B cell (primary cell): ENCODE measurements around the gene FAM186B. TPM values are rescaled to one million over a fixed set of nuclear protein-coding genes. Genes with fewer than 3 reads are reported as not detected.
A peak's percentile ranks its signal among the peaks of the same experiment; 100 is the strongest.

Experiments
- ATAC-seq: fragments of 200-7000 bp; cut with Tn5 transposase; one replicate; pipeline ENCODE4 v1.10.0; 2021; ENCODE audit warnings: low read depth, mild to moderate bottlenecking, moderate number of reproducible peaks, moderate library complexity
- CTCF ChIA-PET: fragments of 350-600 bp; sonication (Branson Sonifier 250); formaldehyde crosslinking; loops from one replicate; lab custom pipeline; 2021; ENCODE audit warnings: antibody characterized with exemption, inconsistent platforms; lab: Charles Lee
- POLR2A ChIA-PET: fragments of 350-600 bp; sonication (Branson Sonifier 250); formaldehyde crosslinking; loops from one replicate; lab custom pipeline; 2021; ENCODE audit warnings: antibody characterized with exemption; lab: Charles Lee
- DNase-seq: peaks from one replicate; pipeline ENCODE4 v3.0.0; 2013
- H2AFZ ChIP-seq: 2 replicates; pipeline ENCODE4 v1.6.1; 2012; ENCODE audit warnings: mild to moderate bottlenecking, low read depth, low read length; ENCODE audit not compliant: insufficient read depth, poor library complexity, severe bottlenecking
- H3K27ac ChIP-seq, 2 donors: 1 replicate in 1 of 2; 2 replicates in 1 of 2; pipeline ENCODE4 v1.5.1; 2012 to 2013; ENCODE audit warnings: low read length in 2 of 2, mild to moderate bottlenecking in 2 of 2, moderate library complexity in 1 of 2
- H3K27me3 ChIP-seq, 4 experiments: fragments of 200-600 bp in 1 of 4; sonication (generic) in 1 of 4; replicated peaks in 1 of 4; 1 replicate in 2 of 4; 2 replicates in 2 of 4; pipeline versions ENCODE4 v1.6.1 to v1.7.0; 2013 to 2016; ENCODE audit warnings: low read length in 3 of 4, mild to moderate bottlenecking in 2 of 4, mixed read lengths in 1 of 4, moderate library complexity in 1 of 4; ENCODE audit not compliant: insufficient read depth in 4 of 4, control insufficient read depth in 3 of 4; ENCODE audit errors: control extremely low read depth in 1 of 4
- H3K36me3 ChIP-seq, 2 experiments: replicated peaks in 1 of 2; 1 replicate in 1 of 2; 2 replicates in 1 of 2; pipeline versions ENCODE4 v1.6.1 to v1.7.1; 2013; ENCODE audit warnings: low read length in 1 of 2; ENCODE audit not compliant: insufficient read depth in 2 of 2, control insufficient read depth in 1 of 2; ENCODE audit errors: control extremely low read depth in 1 of 2, extremely low read depth in 1 of 2
- H3K4me1 ChIP-seq, 2 donors: fragments of 200-600 bp in 1 of 2; sonication (generic) in 1 of 2; 1 replicate in 1 of 2; 2 replicates in 1 of 2; pipeline versions ENCODE4 v1.5.1 to v1.6.1; 2013 to 2017; ENCODE audit warnings: low read length in 2 of 2; ENCODE audit not compliant: control insufficient read depth in 2 of 2, insufficient read depth in 2 of 2
- H3K4me2 ChIP-seq: replicated peaks from 2 replicates; pipeline ENCODE3; 2012; ENCODE audit warnings: mild to moderate bottlenecking, low read depth, low read length; ENCODE audit not compliant: poor library complexity, severe bottlenecking
- H3K4me3 ChIP-seq, 5 experiments: fragments of 200-600 bp in 1 of 5; sonication (generic) in 1 of 5; 1 replicate in 3 of 5; 2 replicates in 2 of 5; pipeline versions ENCODE4 v1.5.1 to v1.7.0; 2011 to 2016; ENCODE audit warnings: low read length in 4 of 5, mild to moderate bottlenecking in 4 of 5, low read depth in 2 of 5, control low read depth in 1 of 5, moderate library complexity in 1 of 5; ENCODE audit not compliant: insufficient read depth in 1 of 5; ENCODE audit errors: control extremely low read depth in 1 of 5, extremely low read depth in 1 of 5
- H3K79me2 ChIP-seq: fragments of 200-600 bp; sonication (generic); one replicate; pipeline ENCODE4 v1.6.0; 2016; ENCODE audit warnings: low read length; ENCODE audit not compliant: control insufficient read depth, insufficient read depth
- H3K9ac ChIP-seq: fragments of 200-600 bp; sonication (generic); 2 replicates; pipeline ENCODE4 v1.6.1; 2017; ENCODE audit warnings: mild to moderate bottlenecking, low read length, moderate library complexity
- H3K9me3 ChIP-seq, 3 donors: one replicate each; pipeline versions ENCODE4 v1.6.1 to v1.7.1; 2013; ENCODE audit warnings: low read length in 2 of 3; ENCODE audit not compliant: control insufficient read depth in 2 of 3, insufficient read depth in 1 of 3; ENCODE audit errors: control extremely low read depth in 1 of 3
- H4K20me1 ChIP-seq: 2 replicates; pipeline ENCODE4 v1.6.0; 2012; ENCODE audit warnings: mild to moderate bottlenecking, low read length; ENCODE audit not compliant: insufficient read depth, control insufficient read depth, poor library complexity, severe bottlenecking
- H3K27ac Mint-ChIP-seq: one replicate; pipeline ENCODE4 v1.8.0; 2021; ENCODE audit warnings: mixed read lengths
- H3K27me3 Mint-ChIP-seq: one replicate; pipeline ENCODE4 v1.8.0; 2021; ENCODE audit warnings: mixed read lengths
- H3K4me1 Mint-ChIP-seq: one replicate; pipeline ENCODE4 v1.8.0; 2021; ENCODE audit warnings: mixed read lengths
- H3K4me3 Mint-ChIP-seq: one replicate; pipeline ENCODE4 v1.8.0; 2021; ENCODE audit warnings: mixed read lengths
- H3K9me3 Mint-ChIP-seq: one replicate; pipeline ENCODE4 v1.8.0; 2022; ENCODE audit warnings: mixed read lengths; ENCODE audit not compliant: insufficient read depth
- EZH2 ChIP-seq: IDR thresholded peaks from 2 replicates; pipeline ENCODE4 v1.6.1; 2012; ENCODE audit warnings: borderline replicate concordance, low read depth, mild to moderate bottlenecking, moderate library complexity, low read length; ENCODE audit not compliant: insufficient read depth, poor library complexity, severe bottlenecking
- WGBS: methylation state at CpG from one replicate; pipeline ENCODE4 v1.1.5; 2013; ENCODE audit warnings: missing lambda C conversion rate; ENCODE audit not compliant: insufficient coverage; 5-methylcytosine and 5-hydroxymethylcytosine counted together
- intact Hi-C: fragments of 100-400 bp; cut with micrococcal nuclease; formaldehyde crosslinking; loops from one replicate; pipeline ENCODE4 v1.10.0; 2022
- polyA plus RNA-seq: library from polyadenylated mRNA; depleted of rRNA; stranded (reverse); fragments of >200 nt; gene quantifications from 2 replicates; pipeline ENCODE4 v1.2.3, GENCODE V29; 2012
- total RNA-seq, 2 donors: library from RNA; stranded (reverse); fragments of 120-200 nt in 1 of 2; gene quantifications; 1 replicate in 1 of 2; 2 replicates in 1 of 2; pipeline versions ENCODE4 v1.2.3 to v1.2.4, GENCODE V29; 2013 to 2022
- TF ChIP-seq, protein P1 (sequence below): fragments of 200-600 bp; IDR thresholded peaks from one replicate; pipeline ENCODE4 v1.8.0; 2022; ENCODE audit warnings: antibody characterized with exemption, mild to moderate bottlenecking

FAM186B gene
- total and polyA plus RNA-seq, 2 donors (not counting 1 experiment from before 2014, with no cell fraction given) = 0.13 to 0.47 TPM

DNA sequence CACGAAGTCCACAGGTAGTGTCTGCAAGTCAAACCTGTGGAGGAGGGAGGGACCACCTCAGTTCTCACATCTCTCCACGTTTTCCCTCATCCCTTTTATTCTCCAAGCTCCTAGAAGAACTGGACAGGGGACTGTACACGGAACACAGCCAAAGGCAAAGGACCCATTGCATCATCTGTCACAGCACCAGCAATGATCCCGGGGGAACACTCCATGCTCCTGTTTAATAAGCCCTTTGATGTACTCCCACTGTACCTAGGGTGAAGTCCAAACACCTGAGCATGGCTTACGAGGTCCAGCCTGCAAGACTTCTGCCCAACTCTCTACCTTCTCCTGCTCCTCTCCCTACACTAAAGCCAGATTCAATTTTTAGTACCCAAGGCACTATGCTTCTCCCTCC is 44.5 kb upstream of the FAM186B start:
- WGBS = 100% methylated on average over 5 of the region's 5 CpGs
- peaks cover 10 to 14% of the 10 kb centered on the region in 2 donors for H3K4me1 ChIP-seq
- H3K27me3 Mint-ChIP-seq = no peaks in the 10 kb centered on the region
- H3K4me2 ChIP-seq = no peak overlapping the region
- no peaks in the 10 kb centered on the region for H3K9me3 ChIP-seq
- no peak overlapping the region for H2AFZ ChIP-seq
- POLR2A ChIA-PET = no interaction called here
- intact Hi-C loops = no loop called here
- H3K4me3 Mint-ChIP-seq = no peak overlapping the region
- no peak overlapping the region for H3K4me3 ChIP-seq
- H3K9me3 Mint-ChIP-seq = no peaks in the 10 kb centered on the region
- H4K20me1 ChIP-seq = no peaks in the 10 kb centered on the region
- ATAC-seq (no peak), DNase-seq (no peak)
- peaks cover 4% of the 10 kb centered on the region for H3K79me2 ChIP-seq
- peaks cover 19% of the 10 kb centered on the region for H3K4me1 Mint-ChIP-seq
- H3K27ac Mint-ChIP-seq = no peak overlapping the region
- CTCF ChIA-PET = interaction anchor here (0.6 to 12.5 kb wide), 7 partner anchors 13 to 113 kb away, joined by 3 to 372 read pairs (median 6); partner anchors contain the start of gene FMNL3
- no peak overlapping the region for H3K9ac ChIP-seq
- no peak overlapping the region for H3K27ac ChIP-seq
- peaks cover 4 to 85% of the 10 kb centered on the region in 2 experiments for H3K36me3 ChIP-seq
- TF ChIP-seq EZH2 = no peak
- TF ChIP-seq, protein P1, sequence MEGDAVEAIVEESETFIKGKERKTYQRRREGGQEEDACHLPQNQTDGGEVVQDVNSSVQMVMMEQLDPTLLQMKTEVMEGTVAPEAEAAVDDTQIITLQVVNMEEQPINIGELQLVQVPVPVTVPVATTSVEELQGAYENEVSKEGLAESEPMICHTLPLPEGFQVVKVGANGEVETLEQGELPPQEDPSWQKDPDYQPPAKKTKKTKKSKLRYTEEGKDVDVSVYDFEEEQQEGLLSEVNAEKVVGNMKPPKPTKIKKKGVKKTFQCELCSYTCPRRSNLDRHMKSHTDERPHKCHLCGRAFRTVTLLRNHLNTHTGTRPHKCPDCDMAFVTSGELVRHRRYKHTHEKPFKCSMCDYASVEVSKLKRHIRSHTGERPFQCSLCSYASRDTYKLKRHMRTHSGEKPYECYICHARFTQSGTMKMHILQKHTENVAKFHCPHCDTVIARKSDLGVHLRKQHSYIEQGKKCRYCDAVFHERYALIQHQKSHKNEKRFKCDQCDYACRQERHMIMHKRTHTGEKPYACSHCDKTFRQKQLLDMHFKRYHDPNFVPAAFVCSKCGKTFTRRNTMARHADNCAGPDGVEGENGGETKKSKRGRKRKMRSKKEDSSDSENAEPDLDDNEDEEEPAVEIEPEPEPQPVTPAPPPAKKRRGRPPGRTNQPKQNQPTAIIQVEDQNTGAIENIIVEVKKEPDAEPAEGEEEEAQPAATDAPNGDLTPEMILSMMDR = no peak
- no peaks in the 10 kb centered on the region for H3K27me3 ChIP-seq

DNA sequence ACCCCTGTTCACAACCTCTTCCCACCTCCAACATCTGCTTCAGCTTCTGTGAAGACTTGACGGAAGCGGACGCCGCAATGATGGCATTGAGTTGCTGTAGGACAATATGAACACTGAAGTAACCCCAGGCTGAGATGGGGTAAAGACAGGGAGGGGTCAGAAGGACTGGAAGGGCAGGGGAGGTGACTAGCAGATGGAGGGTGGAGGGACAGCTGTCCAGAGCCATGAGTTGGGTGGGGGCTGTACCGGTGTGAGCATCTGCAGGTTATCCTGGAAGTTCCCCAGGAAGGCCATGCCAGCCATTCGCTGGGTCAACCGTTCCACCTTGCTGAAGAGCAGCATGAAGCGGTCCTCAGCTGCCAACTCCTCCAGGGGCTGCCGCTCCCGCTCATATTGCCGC is 44.0 kb upstream of the FAM186B start:
- Histone ChIP-seq H3K27me3 (no peaks in the 10 kb centered on the region), H3K4me2 (no peak overlapping the region), H4K20me1 (no peaks in the 10 kb centered on the region), H3K4me3 (no peak overlapping the region), H3K79me2 (peaks cover 4% of the 10 kb centered on the region), H3K9me3 (no peaks in the 10 kb centered on the region), H3K27ac (no peak overlapping the region), H3K36me3 (peaks cover 4 to 81% of the 10 kb centered on the region in 2 experiments), H3K9ac (no peak overlapping the region), H2AFZ (no peak overlapping the region), H3K4me1 (peaks cover 14 to 18% of the 10 kb centered on the region in 2 donors)
- TF ChIP-seq, protein P1 = no peak
- Mint-ChIP-seq H3K27me3 (no peaks in the 10 kb centered on the region), H3K4me1 (peaks cover 23% of the 10 kb centered on the region), H3K27ac (peak overlapping the region; percentile 4), H3K9me3 (no peaks in the 10 kb centered on the region), H3K4me3 (no peak overlapping the region)
- intact Hi-C loops = no loop called here
- WGBS = 98% methylated on average over 7 of the region's 11 CpGs
- ChIA-PET CTCF (interaction anchor here (0.6 to 12.5 kb wide), 8 partner anchors 12 to 128 kb away, joined by 3 to 372 read pairs (median 8); partner anchors contain the start of gene FMNL3), POLR2A (interaction anchor here (0.7 kb wide), 1 partner anchor 54 kb away, joined by 4 read pairs; no protein-coding TSS in a partner anchor)
- no peak for DNase-seq
- ATAC-seq = no peak
